Left ventricle myocardium inferior (tissue), 1 donor: Measurements from ENCODE around the gene SNRPD2. TPM values are rescaled to one million over a fixed set of nuclear protein-coding genes. Genes with fewer than 3 reads are reported as not detected.

Source experiments
- DNase-seq: peaks from one replicate; pipeline ENCODE4 v3.0.0-alpha.2; 2020
- H3K27ac ChIP-seq: fragments of 200-600 bp; replicated peaks from 2 replicates; pipeline ENCODE4 v1.8.0; 2021
- H3K27me3 ChIP-seq: fragments of 200-600 bp; 2 replicates; pipeline ENCODE4 v1.8.0; 2021; ENCODE audit warnings: low read depth
- H3K36me3 ChIP-seq: fragments of 200-600 bp; 2 replicates; pipeline ENCODE4 v1.8.0; 2021
- H3K4me1 ChIP-seq: fragments of 200-600 bp; 2 replicates; pipeline ENCODE4 v1.8.0; 2021
- H3K4me3 ChIP-seq: fragments of 200-600 bp; 2 replicates; pipeline ENCODE4 v1.8.0; 2021; ENCODE audit warnings: mild to moderate bottlenecking, moderate library complexity
- H3K9me3 ChIP-seq: fragments of 200-600 bp; replicated peaks from 2 replicates; pipeline ENCODE4 v1.8.0; 2021
- intact Hi-C: fragments of 100-400 bp; cut with micrococcal nuclease; formaldehyde crosslinking; loops from one replicate; pipeline ENCODE4 v1.11.0; 2022
- total RNA-seq: library from RNA; stranded (reverse); fragmentation: NEBNext Ultra II Directional; extraction: Animal tissue kit (Norgen Biotek cat#: 25700); gene quantifications from one replicate; pipeline ENCODE4 v1.2.1, GENCODE V29; 2021
- TF ChIP-seq, protein P1 (sequence below): fragments of 200-600 bp; IDR thresholded peaks from 2 replicates; pipeline ENCODE4 v1.8.0; 2021; ENCODE audit warnings: antibody characterized with exemption, mild to moderate bottlenecking, borderline replicate concordance
- donor health status: DM: no; HTN: yes; CAD: no; lungs with severe emphysema.

The SNRPD2 gene
- total RNA-seq, 1 donor from 2014 or later = 249 TPM

DNA sequence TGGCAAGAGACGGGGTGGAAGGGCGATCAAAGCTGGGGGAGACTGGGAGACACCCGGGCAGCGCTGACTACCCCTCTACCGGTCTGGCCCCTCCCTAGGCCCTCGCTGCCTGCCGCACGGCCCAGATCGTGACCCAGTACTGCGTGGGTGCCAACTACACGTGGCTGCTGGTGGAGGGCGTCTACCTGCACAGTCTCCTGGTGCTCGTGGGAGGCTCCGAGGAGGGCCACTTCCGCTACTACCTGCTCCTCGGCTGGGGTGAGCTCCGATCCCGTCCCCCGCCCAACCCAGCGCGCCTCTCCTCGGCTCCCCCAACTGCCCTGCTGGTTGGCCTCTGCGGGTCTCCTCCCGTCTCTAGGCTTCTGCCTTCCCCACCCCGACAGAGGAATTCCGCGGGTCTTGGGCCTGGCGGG, 14.9 kb downstream of the SNRPD2 start:
- intact Hi-C loops = no loop called here
- no peak overlapping the region for H3K27ac ChIP-seq
- peaks cover 27% of the 10 kb centered on the region for H3K4me1 ChIP-seq
- peak overlapping the region; percentile 58 for H3K4me3 ChIP-seq
- no peaks in the 10 kb centered on the region for H3K36me3 ChIP-seq
- no peak for DNase-seq
- TF ChIP-seq, protein P1, sequence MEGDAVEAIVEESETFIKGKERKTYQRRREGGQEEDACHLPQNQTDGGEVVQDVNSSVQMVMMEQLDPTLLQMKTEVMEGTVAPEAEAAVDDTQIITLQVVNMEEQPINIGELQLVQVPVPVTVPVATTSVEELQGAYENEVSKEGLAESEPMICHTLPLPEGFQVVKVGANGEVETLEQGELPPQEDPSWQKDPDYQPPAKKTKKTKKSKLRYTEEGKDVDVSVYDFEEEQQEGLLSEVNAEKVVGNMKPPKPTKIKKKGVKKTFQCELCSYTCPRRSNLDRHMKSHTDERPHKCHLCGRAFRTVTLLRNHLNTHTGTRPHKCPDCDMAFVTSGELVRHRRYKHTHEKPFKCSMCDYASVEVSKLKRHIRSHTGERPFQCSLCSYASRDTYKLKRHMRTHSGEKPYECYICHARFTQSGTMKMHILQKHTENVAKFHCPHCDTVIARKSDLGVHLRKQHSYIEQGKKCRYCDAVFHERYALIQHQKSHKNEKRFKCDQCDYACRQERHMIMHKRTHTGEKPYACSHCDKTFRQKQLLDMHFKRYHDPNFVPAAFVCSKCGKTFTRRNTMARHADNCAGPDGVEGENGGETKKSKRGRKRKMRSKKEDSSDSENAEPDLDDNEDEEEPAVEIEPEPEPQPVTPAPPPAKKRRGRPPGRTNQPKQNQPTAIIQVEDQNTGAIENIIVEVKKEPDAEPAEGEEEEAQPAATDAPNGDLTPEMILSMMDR = no peak
- no peaks in the 10 kb centered on the region for H3K9me3 ChIP-seq
- peaks cover 66% of the 10 kb centered on the region for H3K27me3 ChIP-seq

DNA sequence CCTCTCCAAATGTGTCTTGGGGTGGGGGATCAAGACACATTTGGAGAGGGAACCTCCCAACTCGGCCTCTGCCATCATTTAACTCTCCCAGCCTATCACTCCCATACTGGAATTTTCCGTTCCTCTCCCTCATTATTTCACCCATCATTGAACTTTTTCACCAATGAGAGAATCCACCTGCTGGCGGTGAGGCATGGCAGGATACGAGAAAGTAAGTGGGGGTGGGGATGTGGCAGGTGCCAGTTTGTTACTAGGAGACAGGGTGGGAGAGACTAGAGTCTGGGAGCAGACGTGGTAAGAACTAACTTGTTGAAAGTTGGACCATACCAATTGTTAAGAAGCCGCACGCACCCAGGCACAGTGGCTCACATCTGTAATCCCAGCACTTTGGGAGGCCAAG, 16.8 kb downstream of the SNRPD2 start:
- peaks cover 15% of the 10 kb centered on the region for H3K4me1 ChIP-seq
- DNase-seq = no peak
- intact Hi-C loops = no loop called here
- H3K27me3 ChIP-seq = peaks cover 84% of the 10 kb centered on the region
- H3K4me3 ChIP-seq = no peak overlapping the region
- H3K27ac ChIP-seq = no peak overlapping the region
- no peaks in the 10 kb centered on the region for H3K36me3 ChIP-seq
- no peaks in the 10 kb centered on the region for H3K9me3 ChIP-seq
- TF ChIP-seq, protein P1 = no peak

DNA sequence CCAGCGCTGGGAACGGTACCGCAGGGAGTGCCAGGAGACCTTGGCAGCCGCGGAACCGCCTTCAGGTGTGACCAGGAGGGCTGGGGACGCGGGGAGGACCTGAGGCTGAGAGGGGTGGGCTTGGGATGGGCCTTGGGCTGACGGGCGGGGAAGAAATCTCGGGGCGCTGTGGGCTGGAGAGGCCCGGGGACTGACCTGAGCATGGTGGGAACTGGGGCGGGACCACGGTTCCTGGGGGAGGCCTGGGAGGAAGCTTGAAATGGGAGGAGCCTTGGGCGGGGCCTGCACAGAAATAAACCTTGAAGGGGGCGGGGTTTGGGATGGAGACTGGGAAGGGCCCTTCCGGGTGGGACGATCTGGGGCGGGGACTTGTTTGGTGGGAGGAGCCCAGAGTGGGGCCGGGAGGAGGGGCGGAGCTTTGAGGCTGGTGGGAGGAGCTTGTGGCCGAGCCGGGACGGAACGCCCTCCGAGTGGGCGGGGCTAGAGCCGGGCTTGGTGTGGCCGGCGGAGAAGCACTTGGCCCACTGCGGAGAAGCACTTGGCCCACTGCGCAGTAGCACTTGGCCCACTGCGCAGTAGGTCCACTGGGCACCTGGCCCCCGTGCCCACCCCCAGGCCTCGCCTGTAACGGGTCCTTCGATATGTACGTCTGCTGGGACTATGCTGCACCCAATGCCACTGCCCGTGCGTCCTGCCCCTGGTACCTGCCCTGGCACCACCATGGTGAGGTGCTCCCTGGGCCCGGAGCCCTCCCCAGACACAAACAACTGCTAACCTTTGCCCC, 20.9 kb downstream of the SNRPD2 start:
- Histone ChIP-seq H3K4me3 (peak overlapping the region; percentile 11), H3K27me3 (peaks cover 87% of the 10 kb centered on the region), H3K4me1 (peaks cover 21% of the 10 kb centered on the region), H3K27ac (no peak overlapping the region), H3K36me3 (no peaks in the 10 kb centered on the region), H3K9me3 (no peaks in the 10 kb centered on the region)
- DNase-seq = peak; percentile 45
- TF ChIP-seq, protein P1 = no peak
- intact Hi-C loops = no loop called here

DNA sequence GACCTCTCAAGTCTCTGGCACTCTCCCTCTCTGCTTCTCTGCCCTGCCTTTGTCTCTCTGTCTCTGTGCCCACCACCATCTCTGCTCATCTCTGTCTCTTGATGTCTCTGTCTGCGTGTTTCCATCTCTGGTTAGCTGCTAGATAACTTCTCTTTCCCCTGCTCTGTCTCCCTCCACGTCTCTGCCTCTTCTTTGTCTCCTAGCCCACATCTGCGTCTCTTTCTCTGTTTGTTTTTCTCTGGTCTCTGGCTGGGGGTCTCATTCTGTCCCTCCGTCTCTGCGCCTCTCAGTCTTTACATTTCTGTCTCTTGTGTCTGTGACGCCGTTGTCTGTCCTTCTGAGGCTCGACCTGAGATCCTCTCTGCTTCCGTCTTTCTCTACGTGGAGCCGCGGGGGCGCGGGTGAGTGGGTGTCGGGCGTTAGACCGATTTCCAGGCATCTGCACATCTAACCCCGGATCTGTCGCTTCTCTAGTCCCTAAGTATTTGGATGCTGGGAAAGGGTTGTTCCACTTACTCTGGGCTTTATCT, 23.3 kb downstream of the SNRPD2 start:
- TF ChIP-seq, protein P1 = no peak
- peaks cover 99% of the 10 kb centered on the region for H3K27me3 ChIP-seq

DNA sequence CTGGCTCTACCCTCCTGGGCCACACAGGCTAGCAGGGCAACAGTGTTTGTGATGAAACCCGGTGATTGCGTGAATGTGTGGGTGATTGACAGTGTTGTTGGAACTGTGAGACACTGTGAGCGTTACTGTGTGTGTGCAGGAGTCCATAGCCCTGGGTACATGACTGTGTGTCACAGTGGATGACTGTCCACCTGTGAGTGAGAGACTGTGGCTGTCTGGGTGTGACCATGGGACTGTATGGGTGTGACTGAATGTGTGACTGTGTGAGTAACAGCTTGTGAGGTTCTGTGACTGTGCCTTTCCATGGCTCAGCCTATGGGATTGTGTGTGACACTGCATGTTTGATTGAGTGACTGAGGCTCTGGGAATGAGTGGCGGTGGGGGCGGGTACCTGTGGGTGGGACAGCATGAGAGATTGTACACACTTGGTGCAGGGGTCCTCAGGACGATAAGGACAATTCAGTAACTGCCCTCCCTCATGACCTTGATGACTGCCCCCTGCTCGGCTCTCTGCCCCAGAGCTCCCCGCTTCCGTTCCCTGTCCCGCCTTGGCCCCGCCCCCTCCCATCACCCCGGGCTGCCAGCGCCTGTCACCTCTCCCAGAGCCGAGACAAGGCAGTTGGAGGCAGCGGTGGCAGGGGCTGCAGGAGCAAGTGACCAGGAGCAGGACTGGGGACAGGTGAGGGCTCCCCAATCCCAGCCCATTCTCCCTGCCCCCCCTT, 24.0 kb downstream of the SNRPD2 start, which contains the start of gene GIPR:
TSS of gene GIPR (plus strand) at position 602 of the 722 bp plus-strand sequence. CDS start 1,300 bp downstream, outside the sequence.
- Histone ChIP-seq H3K4me1 (peaks cover 21% of the 10 kb centered on the region), H3K36me3 (no peaks in the 10 kb centered on the region), H3K9me3 (no peaks in the 10 kb centered on the region), H3K4me3 (peak within 1 kb of the TSS; percentile 64), H3K27me3 (peaks cover 99% of the 10 kb centered on the region), H3K27ac (peak within 1 kb of the TSS; percentile 30)
- intact Hi-C loops = no loop called here
- DNase-seq = peak; percentile 57
- TF ChIP-seq, protein P1 = no peak

More for the DNA sequence above, 23.3 kb downstream of the SNRPD2 start:
- no peak for DNase-seq
- H3K9me3 ChIP-seq = no peaks in the 10 kb centered on the region
- intact Hi-C loops = no loop called here
- H3K4me3 ChIP-seq = peak overlapping the region; percentile 64
- H3K4me1 ChIP-seq = peaks cover 21% of the 10 kb centered on the region
- H3K27ac ChIP-seq = no peak overlapping the region
- H3K36me3 ChIP-seq = no peaks in the 10 kb centered on the region
